HG03139 (cell line): ENCODE results near the gene SLC25A13.
"Not testable (repeated sequence)": the region's sequence is repeated elsewhere in the genome, so short reads cannot be mapped to it uniquely, and the experiment has no call there.

Source experiments
- ATAC-seq: cut with Tn5 transposase; IDR thresholded peaks from one replicate; pipeline ENCODE4 v1.9.1; 2021; ENCODE audit not compliant: unreplicated experiment

The SLC25A13 gene

DNA sequence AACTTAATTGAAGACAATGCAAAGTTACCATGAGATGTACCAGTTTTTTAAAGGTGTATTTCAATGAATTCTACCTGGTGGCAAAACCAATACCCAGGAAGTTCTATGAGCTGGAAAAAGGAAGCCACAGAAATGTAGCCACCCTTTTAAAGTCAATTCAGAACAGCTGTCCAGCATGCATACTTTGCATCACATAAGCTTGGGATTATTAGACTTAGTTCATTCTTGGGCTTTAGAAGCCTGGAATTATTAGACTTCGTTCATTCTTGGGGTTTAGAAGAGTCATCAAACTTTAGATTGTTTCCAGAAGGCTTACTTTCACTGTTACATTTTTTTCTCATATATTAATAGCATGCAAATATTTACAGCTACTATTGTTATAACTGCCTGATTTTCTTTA lies 20.9 kb downstream of the SLC25A13 start:
- ATAC-seq = no peak

DNA sequence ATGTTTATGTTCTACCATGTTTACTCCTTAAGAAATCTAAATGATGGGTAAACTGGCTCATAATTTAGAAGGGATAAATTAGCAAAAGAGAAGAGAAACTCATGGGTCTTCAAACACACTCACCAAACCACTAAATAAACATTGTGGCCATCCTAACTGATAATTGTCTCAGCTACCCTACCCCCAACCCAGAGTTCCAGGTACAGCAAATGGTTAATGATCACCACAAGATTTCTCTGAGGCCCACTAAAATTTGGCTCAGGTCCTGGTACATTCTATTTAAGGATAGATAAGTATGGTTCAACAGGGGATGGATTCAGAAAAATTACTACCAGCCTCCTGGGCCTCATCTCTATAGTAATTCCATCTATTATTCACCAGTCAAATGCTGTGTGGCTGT lies 21.4 kb downstream of the SLC25A13 start:
- no peak for ATAC-seq

DNA sequence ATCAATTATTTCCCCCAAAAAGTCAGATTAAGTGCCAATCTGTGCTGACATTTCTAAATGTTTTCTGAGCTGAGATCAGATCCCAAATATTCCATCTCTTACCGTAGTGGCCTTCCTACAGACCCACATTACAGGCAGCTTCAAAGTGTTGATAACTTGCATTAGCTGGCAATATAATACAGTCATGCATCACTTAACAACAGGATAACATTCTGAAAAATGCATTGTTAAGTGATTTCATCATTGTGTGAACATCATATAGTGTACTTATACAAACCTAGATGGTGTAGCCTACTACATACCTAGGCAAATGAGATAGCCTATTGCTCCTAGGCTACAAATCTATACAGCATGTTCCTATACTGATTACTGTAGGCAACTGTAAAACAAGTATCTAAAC lies 22.4 kb downstream of the SLC25A13 start:
- no peak for ATAC-seq

DNA sequence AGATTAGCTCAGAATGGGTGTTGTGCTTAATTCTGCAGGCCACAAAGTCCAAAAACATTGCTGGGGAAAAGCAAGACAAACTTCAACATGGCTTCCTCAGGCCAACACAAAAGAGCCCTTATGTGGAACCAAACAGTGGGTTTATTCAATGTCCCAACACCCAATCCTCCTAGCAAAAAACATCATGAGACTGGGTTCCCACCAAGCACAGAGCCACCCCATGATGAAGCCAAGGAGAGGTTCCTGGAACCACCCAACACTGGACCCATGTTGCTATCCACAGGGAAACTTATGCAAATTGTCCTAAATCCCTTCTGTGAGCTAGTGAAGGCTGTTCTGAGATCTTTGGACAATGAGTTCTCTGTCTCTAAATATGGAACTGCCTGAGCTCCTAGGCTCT lies 24.0 kb downstream of the SLC25A13 start:
- no peak for ATAC-seq

DNA sequence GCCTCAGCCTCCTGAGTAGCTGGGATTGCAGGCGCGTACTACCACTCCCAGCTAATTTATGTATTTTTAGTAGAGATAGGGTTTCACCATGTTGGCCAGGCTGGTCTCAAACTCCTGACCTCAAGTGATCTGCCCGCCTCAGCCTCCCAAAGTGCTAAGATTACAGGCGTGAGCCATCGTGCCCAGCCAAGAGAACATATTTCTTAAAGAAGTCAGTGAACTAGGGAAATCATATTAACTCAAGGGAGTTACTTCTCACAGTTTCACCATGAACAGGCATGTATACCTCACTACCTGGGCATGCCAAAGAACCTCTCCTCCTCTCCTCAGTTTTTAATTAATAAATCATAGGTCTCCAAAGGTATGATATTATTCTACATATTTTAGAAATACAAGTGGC lies 24.5 kb downstream of the SLC25A13 start:
- ATAC-seq = not testable (repeated sequence)

DNA sequence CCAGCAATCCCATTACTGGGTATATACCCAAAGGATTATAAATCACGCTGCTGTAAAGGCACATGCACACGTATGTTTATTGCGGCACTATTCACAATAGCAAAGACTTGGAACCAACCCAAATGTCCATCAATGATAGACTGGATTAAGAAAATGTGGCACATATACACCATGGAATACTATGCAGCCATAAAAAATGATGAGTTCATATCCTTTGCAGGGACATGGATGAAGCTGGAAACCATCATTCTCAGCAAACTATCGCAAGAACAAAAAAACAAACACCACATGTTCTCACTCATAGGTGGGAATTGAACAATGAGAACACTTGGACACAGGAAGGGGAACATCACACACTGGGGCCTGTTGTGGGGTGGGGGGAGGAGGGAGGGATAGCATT lies 28.0 kb downstream of the SLC25A13 start:
- ATAC-seq = not testable (repeated sequence)

DNA sequence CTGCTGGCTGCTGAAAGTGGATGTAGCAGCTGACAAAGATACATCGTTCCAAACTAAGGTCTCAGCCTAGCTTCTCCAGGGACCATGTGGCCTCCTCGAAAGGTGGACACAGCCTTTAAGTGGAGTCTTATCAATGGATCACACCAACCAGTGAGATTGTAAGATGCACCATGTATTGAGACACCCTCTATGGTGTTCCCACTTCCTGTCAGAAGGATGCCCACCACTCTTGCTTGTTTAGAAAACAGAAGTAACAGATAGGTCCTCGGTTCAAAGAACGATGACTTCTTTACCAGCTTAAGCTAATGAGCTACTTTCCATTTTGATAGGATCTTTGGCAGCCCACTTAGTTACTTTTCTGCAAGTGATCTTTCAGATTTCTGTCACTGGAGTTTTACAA lies 34.3 kb downstream of the SLC25A13 start:
- no peak for ATAC-seq

DNA sequence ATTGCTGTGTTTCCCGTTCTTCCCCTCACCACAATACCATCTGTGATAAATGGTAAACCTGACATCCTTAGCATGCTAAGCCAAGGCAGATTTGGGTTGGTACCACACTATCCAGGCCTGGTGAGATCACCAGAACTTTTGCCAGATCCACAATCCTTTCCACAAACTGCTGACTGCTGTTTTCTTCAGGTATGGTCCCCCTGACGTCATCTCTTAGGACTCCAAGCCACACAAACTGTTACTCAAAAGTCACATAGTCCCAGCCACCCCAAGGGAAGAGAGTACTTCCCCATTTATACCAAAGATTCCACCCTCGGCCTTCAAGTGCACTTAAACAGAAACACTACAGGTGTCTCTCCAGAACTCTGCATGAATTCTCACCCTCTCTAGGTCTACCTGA lies 34.8 kb downstream of the SLC25A13 start:
- peak; percentile 38 for ATAC-seq

DNA sequence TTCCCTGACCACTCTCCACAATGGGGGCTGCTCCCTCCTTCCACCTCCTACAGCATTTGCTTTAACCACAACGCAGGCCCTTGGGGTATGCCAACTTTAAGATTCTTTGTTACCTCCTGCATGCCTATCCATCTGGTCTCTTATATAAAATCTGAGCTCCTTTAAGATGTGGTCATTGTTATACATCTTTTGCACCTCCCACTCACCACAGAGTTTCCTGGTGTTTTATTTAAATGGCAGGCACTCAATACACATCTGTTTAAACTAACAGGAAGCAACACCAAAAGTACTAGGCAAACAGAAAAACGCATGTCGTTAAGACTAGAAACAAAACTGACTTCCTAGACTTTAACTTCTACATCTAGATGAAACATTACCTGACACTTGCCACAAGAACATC lies 36.3 kb downstream of the SLC25A13 start:
- ATAC-seq = peak; percentile 84

DNA sequence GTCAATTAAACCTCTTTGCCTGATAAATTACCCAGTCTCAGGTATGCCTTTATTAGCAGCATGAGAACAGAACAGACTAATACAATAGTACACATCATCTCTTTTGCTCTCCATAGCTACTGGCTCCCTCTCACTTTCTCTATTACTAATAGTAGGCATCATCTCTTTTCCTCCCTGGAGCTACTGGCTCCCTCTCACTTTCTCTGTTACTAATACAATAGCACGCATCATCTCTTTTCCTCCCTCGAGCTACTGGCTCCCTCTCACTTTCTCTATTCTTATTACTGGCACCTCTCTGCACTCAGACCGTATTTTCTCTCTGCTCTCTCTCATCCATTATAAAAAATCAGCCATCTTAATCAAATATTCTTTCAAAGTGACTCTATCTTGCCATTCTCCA lies 37.1 kb downstream of the SLC25A13 start:
- no peak for ATAC-seq

DNA sequence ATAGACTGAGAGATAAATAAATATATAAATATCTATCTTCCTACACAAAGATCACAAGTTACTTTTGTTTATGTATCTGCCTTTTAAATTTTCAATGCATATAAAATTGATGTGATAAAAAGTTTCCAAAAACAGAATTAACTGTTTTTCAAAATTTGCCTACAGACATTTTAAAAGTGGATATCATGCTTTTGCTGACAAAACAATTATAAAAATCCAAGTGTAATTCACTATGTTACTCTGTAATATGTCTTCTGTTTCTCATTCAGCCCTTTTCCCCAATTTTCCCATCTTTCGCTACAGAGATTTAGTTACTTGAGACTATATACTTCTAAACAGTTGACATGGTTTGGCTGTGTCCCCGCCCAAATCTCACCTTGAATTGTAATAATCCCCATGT lies 37.7 kb downstream of the SLC25A13 start:
- no peak for ATAC-seq

DNA sequence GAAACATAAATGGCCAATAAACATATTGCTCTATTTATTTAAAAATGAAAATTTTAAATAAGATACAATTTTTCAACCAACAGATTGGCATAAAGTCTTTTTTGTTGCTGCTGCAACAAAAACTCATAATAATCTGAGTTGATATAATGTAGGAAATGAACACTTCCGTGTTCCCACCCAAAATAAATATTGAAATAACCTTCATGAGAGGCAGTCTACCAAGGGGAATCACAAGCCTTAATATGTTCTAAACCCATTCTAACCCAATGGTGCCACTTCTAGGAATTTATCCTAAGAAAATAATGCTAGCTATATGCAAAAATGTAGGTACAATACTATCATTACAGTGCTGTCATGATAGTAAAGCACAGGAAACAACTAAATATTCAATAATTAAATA lies 39.1 kb downstream of the SLC25A13 start:
- ATAC-seq = no peak

DNA sequence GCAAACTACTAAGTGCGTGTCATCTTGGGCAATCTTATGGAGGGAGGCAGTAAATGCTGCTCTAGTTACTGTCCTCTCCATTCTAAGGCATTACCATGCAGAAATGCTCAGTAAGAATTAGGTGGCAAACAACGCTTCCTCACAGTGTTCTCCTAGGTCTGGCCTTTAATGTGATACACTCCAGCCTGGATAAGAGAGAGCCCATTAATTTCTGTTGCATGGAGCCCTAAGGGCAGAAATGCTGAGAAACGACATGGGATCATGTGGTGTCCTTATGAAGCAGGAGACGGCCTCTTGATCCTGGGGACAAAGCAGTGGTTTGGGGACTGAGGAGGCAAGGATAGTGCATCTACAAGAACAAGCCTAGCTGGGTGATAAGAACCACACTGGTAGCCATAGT lies 44.0 kb downstream of the SLC25A13 start:
- ATAC-seq = no peak

DNA sequence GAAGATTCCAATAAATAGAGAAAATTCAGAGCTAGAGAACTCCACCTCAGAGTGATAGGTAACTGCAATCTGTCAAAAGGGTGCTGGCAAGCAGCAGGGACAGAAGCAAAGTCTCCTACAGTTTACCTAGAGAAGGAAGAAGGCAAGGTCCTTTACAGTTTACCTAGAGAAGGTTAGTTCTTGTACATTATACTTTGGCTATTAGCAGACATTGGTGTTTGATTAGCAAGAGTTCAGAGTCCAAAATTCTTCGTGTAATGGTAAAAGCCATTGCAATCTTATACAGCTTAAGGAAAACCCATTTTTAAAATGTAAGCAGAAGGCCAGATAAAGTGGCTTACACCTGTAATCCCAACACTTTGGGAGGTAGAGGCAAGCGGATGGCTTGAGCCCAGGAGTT lies 45.9 kb downstream of the SLC25A13 start:
- no peak for ATAC-seq

DNA sequence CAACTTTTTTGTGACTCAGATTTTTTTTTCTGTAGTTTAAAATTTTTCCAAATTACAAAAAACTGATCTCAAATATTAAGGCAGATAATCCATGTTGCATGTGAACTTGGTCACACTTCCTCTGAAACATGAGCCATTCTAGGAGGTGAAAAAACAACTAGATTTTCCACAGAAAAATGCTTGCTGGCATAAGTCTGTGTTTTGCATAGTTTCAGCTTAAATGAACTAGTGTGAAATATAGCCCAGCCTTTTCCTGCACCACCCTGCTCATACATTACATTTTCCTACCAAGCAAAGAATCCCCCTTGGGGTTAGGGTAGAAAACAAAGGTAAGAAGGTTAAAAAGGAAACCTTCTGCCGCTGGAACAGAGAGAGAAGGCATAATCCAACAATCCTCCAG lies 48.2 kb downstream of the SLC25A13 start:
- ATAC-seq = no peak

DNA sequence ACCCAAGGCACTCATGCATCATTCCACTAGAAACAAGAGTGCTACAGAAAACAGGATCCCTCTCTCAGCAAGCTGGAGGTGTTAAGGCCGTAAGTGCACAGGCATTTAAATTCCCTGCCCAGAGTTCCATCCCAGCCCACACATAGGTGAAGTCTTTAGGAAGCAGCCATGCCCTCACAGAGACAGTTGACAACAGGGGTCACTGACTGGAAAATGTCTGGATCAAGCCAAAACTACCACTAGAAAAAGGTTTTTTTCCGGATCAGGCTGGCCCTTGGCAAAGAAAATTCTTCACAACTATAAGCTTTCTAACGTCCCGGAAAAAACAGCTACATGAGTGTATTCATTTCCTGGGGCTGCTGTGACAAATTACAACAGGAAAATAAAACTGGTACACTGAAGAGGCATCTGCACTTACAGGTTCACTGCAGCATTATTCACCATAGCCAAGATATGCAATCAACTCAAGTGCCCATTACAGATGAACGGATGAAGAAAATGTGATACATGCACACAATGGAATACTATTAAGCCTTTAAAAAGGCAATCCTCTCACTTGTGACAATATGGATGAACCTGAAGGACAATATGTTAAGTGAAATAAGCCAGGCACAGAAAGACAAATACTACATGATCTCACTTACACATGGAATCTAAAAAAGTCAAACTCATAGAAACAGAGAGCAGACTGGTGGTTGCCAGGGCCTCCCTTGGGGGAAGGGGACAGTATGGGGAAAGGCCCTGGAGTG lies 52.5 kb downstream of the SLC25A13 start:
- ATAC-seq = no peak

DNA sequence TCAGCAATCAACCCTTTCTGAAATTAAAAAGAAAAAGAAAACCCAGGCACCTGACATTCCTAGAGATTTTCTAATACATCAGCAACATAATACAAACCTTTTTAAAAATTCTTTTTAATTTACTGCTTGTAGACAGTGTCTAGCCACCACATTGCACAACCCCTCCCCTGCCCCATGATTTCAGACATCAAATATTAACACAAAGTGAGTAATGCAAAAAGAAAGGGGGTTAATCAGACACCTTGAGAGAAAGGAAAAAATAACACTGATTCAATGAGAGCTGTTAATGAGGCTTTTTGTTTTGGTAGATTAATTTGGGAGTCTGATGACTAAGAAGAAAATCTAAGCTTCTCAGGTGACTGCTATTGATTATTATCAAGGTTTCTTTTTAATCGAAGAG lies 55.3 kb downstream of the SLC25A13 start:
- ATAC-seq = no peak

DNA sequence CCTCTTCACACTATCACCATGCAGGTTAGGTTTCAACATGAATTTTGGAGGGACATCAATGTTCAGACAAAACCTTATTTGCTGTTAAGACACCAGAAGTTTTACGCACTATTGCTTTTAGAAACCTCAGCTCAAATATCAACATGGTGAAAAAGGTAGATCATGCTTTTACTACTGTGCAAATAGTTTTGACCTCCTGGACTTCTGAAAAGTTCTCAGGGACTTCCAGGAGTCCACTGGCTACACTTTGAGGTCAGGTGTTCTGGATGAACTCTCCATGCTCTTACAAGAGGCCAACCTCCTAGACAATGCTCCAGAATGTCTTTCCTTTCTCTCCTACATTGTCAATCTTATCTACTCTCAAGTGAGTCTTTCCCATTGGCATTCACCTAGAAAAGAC lies 55.9 kb downstream of the SLC25A13 start:
- ATAC-seq = no peak

DNA sequence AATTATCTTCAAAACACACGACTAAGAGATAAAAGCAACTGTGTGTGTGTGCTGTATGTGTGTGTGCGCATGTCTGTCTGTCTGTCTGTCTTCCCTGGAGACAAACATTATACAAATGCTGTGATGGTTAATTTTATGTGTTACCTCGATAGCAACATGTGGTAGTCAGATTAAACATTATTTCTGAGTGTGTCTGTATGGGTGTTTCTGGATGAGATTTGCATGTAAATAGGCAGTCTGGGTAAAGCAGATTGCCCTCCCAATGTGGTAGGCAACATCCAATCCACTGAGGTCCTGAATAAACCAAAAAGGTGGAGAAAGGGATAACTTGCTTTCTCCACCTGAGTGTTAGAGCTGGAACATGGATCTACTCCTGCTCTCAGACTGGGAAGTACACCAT lies 67.9 kb downstream of the SLC25A13 start:
- no peak for ATAC-seq

DNA sequence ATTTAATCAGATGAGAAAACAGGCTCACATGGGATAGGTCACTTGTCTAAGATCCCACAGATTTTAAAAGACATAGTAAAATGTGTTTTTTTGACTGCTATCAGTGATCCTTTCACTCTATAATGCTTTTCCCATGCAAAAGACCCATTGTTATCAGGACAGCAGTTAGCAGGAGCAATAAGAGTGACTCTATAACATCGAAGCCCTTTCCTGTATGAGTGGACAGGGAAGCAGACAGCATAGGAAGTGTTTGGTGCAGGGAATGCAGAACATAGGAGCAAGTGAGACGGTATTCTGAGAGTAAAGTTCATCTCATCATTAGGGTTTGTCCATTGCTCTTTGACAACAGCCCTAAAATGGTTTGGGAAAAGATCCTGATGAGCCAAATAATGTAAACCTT lies 68.5 kb downstream of the SLC25A13 start:
- ATAC-seq = no peak

DNA sequence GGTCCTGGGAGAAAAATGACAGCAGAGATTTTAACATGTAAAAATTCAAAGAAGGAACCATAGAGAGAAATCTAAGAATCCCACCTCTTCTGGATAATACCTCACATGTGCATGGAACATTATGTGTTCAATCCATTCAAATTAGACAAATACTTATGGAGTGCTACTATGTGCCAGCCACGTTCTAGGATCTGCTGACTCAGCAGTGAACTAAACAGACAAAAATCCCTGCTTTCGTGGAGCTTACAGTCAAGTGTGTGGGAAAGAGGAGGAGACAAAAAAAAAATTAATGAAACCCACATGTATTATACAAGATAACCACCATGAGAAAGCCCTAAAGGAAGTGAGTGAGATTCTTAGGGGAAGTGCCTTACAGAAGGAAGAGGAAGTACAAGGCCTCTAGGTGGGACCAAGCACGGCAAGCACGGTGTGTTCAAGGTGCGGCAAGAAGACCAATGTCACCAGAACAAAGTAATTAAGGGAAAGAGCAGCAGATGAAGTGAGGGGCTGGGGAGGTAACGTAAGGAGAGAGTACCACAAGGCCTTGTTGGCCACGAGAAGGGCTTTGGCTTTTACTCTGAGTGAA lies 71.0 kb downstream of the SLC25A13 start:
- no peak for ATAC-seq

DNA sequence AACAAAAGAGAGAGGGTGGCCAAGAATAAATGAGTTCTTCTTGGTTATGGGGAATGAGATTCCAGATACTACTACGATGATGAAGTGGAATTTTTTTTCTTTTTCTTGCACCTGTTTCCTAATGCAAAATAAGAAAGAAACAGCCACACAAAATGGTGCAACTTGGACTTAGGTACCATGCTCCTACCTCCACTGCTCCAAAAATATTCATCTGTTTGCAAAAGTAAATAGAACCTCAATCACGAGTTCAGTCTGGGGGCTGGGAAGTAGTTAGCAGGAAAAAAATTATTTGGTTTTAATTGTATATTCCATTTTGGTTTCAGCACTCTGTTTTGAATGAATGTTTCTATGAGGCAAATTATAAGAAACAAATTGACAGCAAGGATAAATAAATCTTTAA lies 73.5 kb downstream of the SLC25A13 start:
- no peak for ATAC-seq

DNA sequence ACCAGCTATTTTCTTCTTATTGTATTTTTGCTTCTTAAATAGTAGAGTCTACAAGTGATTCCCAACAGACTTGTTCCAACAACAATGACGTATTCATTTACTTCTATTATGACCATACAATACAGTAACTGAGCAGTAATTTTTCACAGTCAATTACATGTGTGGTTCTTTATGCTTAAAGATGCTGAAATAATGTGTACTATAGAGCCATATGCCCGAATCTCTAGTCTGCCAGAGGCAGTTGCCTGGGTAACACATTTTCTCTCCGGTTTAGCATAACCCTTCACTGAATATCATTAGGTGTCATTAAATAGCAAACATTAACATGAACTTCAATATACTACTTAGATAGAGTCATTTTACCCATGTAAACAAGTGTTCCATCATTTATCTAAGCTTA lies 75.0 kb downstream of the SLC25A13 start:
- no peak for ATAC-seq
